Activated T-cell treated with anti-CD3 and anti-CD28 coated beads, Interleukin-2, amount 50 U/mL, for 72 hours (primary cell): ENCODE results near the gene DTNB. TPM values are rescaled to one million over a fixed set of nuclear protein-coding genes. Genes with fewer than 3 reads are reported as not detected.
A peak's percentile ranks its signal among the peaks of the same experiment; 100 is the strongest.

Experiments used
- ATAC-seq, 2 donors: fragments of 150-1000 bp; cut with Tn5 transposase; replicated peaks in 1 of 2; 2 replicates each; pipeline ENCODE4 v1.10.0; 2021; ENCODE audit warnings: moderate library complexity in 2 of 2, mild to moderate bottlenecking in 1 of 2
- DNase-seq, 2 donors: peaks; one replicate each; pipeline ENCODE4 v3.0.0; 2021 to 2022; ENCODE audit warnings: mixed read lengths in 1 of 2
- H3K27ac Mint-ChIP-seq: one replicate; pipeline ENCODE4 v1.8.0; 2022; ENCODE audit warnings: mild to moderate bottlenecking, moderate library complexity, mixed read lengths
- H3K27me3 Mint-ChIP-seq: one replicate; pipeline ENCODE4 v1.8.0; 2022; ENCODE audit warnings: low read depth, mixed read lengths
- H3K36me3 Mint-ChIP-seq, 2 donors: one replicate each; pipeline ENCODE4 v1.8.0; 2022; ENCODE audit warnings: mixed read lengths in 2 of 2, mild to moderate bottlenecking in 1 of 2; ENCODE audit not compliant: insufficient read depth in 2 of 2
- H3K4me1 Mint-ChIP-seq: one replicate; pipeline ENCODE4 v1.8.0; 2022; ENCODE audit warnings: low read depth, mixed read lengths
- H3K4me3 Mint-ChIP-seq, 2 donors: one replicate each; pipeline ENCODE4 v1.8.0; 2022; ENCODE audit warnings: mild to moderate bottlenecking in 2 of 2, mixed read lengths in 2 of 2, moderate library complexity in 2 of 2
- H3K9me3 Mint-ChIP-seq, 2 donors: one replicate each; pipeline ENCODE4 v1.8.0; 2022; ENCODE audit warnings: mixed read lengths in 2 of 2
- total RNA-seq, 2 donors: library from RNA; stranded (reverse); gene quantifications; one replicate each; pipeline ENCODE4 v1.2.3, GENCODE V29; 2022

DTNB gene
- total RNA-seq, 2 donors from 2014 or later: 29.7 to 31.2 TPM

- Mint-ChIP-seq H3K27ac (no peak overlapping the region), H3K9me3 (no peaks in the 10 kb centered on the region), H3K27me3 (no peaks in the 10 kb centered on the region), H3K36me3 (no peaks in the 10 kb centered on the region), H3K4me3 (no peak overlapping the region), H3K4me1 (no peaks in the 10 kb centered on the region)
- ATAC-seq: peak; percentile 60 to 74
- peak in 1 of 2 donors; percentile 2 for DNase-seq
Measured at GRCh38 chr2:25698752-25699151, 25.4 kb upstream of the DTNB start.

- ATAC-seq (peak in 1 of 2 donors; percentile 25), DNase-seq (no peak)
- Mint-ChIP-seq H3K36me3 (no peaks in the 10 kb centered on the region), H3K27me3 (no peaks in the 10 kb centered on the region), H3K4me3 (no peak overlapping the region), H3K4me1 (no peaks in the 10 kb centered on the region), H3K27ac (no peak overlapping the region), H3K9me3 (no peaks in the 10 kb centered on the region)
Measured at GRCh38 chr2:25697559-25698341, 24.4 kb upstream of the DTNB start.

GRCh38 chr2:25692737-25693445 is 19.5 kb upstream of the DTNB start:
- peaks cover 5% of the 10 kb centered on the region for H3K27me3 Mint-ChIP-seq
- H3K27ac Mint-ChIP-seq: no peak overlapping the region

GRCh38 chr2:25692143-25692542 is 18.8 kb upstream of the DTNB start:
- ATAC-seq: no peak
- Mint-ChIP-seq H3K27me3 (peaks cover 5% of the 10 kb centered on the region), H3K27ac (no peak overlapping the region), H3K4me3 (no peak overlapping the region), H3K36me3 (no peaks in the 10 kb centered on the region), H3K4me1 (no peaks in the 10 kb centered on the region), H3K9me3 (no peaks in the 10 kb centered on the region)
- no peak for DNase-seq

More at GRCh38 chr2:25692737-25693445, 19.5 kb upstream of the DTNB start:
- Mint-ChIP-seq H3K4me1 (no peaks in the 10 kb centered on the region), H3K9me3 (no peaks in the 10 kb centered on the region), H3K4me3 (no peak overlapping the region), H3K36me3 (no peaks in the 10 kb centered on the region)
- no peak for ATAC-seq
- DNase-seq: no peak

GRCh38 chr2:25690058-25690457 is 16.7 kb upstream of the DTNB start:
- Mint-ChIP-seq H3K4me1 (no peaks in the 10 kb centered on the region), H3K9me3 (no peaks in the 10 kb centered on the region), H3K27ac (no peak overlapping the region), H3K27me3 (peaks cover 5% of the 10 kb centered on the region), H3K36me3 (no peaks in the 10 kb centered on the region), H3K4me3 (no peak overlapping the region)
- DNase-seq: no peak
- peak in 1 of 2 donors; percentile 32 for ATAC-seq

- Mint-ChIP-seq H3K36me3 (no peaks in the 10 kb centered on the region), H3K27ac (no peak overlapping the region), H3K27me3 (peaks cover 5% of the 10 kb centered on the region), H3K4me3 (no peak overlapping the region), H3K4me1 (no peaks in the 10 kb centered on the region), H3K9me3 (no peaks in the 10 kb centered on the region)
- no peak for ATAC-seq
- DNase-seq: no peak
Measured at GRCh38 chr2:25688236-25688635, 14.9 kb upstream of the DTNB start.

- Mint-ChIP-seq H3K4me3 (no peak overlapping the region), H3K27ac (no peak overlapping the region), H3K4me1 (no peaks in the 10 kb centered on the region), H3K36me3 (no peaks in the 10 kb centered on the region), H3K27me3 (peaks cover 5% of the 10 kb centered on the region), H3K9me3 (no peaks in the 10 kb centered on the region)
- DNase-seq (no peak), ATAC-seq (no peak)
Measured at GRCh38 chr2:25685741-25686140, 12.4 kb upstream of the DTNB start.

- DNase-seq: no peak
- Mint-ChIP-seq H3K4me3 (no peak overlapping the region), H3K27me3 (no peaks in the 10 kb centered on the region)
Measured at GRCh38 chr2:25684577-25685473, 11.4 kb upstream of the DTNB start.

GRCh38 chr2:25682082-25682481 is 8.7 kb upstream of the DTNB start:
- no peak overlapping the region for H3K4me3 Mint-ChIP-seq
- no peak for DNase-seq
- no peak overlapping the region for H3K27ac Mint-ChIP-seq
- no peak for ATAC-seq
- no peaks in the 10 kb centered on the region for H3K27me3 Mint-ChIP-seq
- no peaks in the 10 kb centered on the region for H3K9me3 Mint-ChIP-seq
- no peaks in the 10 kb centered on the region for H3K4me1 Mint-ChIP-seq
- H3K36me3 Mint-ChIP-seq: no peaks in the 10 kb centered on the region

More at GRCh38 chr2:25684577-25685473, 11.4 kb upstream of the DTNB start:
- no peaks in the 10 kb centered on the region for H3K9me3 Mint-ChIP-seq
- ATAC-seq: no peak
- H3K27ac Mint-ChIP-seq: no peak overlapping the region
- H3K36me3 Mint-ChIP-seq: no peaks in the 10 kb centered on the region
- no peaks in the 10 kb centered on the region for H3K4me1 Mint-ChIP-seq

- Mint-ChIP-seq H3K4me1 (peaks cover 8% of the 10 kb centered on the region), H3K27ac (no peak overlapping the region), H3K36me3 (no peaks in the 10 kb centered on the region), H3K27me3 (peaks cover 14% of the 10 kb centered on the region), H3K9me3 (no peaks in the 10 kb centered on the region), H3K4me3 (no peak overlapping the region)
- no peak for DNase-seq
- no peak for ATAC-seq
Measured at GRCh38 chr2:25677877-25678276, 4.5 kb upstream of the DTNB start.

GRCh38 chr2:25674077-25674362 is 643 bp upstream of the DTNB start:
- H3K36me3 Mint-ChIP-seq: no peaks in the 10 kb centered on the region
- H3K9me3 Mint-ChIP-seq: no peaks in the 10 kb centered on the region
- H3K4me1 Mint-ChIP-seq: peaks cover 33% of the 10 kb centered on the region
- H3K27ac Mint-ChIP-seq: peak overlapping the region; percentile 24
- H3K4me3 Mint-ChIP-seq: peak overlapping the region; percentile 87 to 88
- H3K27me3 Mint-ChIP-seq: peaks cover 14% of the 10 kb centered on the region
- ATAC-seq (no peak), DNase-seq (no peak)

- peak; percentile 75 to 83 for ATAC-seq
- H3K4me3 Mint-ChIP-seq: peak overlapping the region; percentile 82 to 93
- no peaks in the 10 kb centered on the region for H3K36me3 Mint-ChIP-seq
- peak overlapping the region; percentile 64 for H3K27ac Mint-ChIP-seq
- peaks cover 33% of the 10 kb centered on the region for H3K4me1 Mint-ChIP-seq
- peaks cover 14% of the 10 kb centered on the region for H3K27me3 Mint-ChIP-seq
- peak; percentile 76 to 82 for DNase-seq
- H3K9me3 Mint-ChIP-seq: no peaks in the 10 kb centered on the region
Measured at GRCh38 chr2:25672494-25673299, 680 bp downstream of the DTNB start.
